MG63 (cell line): Measurements from ENCODE around the gene TMEM131L. TPM values are rescaled to one million over a fixed set of nuclear protein-coding genes. Genes with fewer than 3 reads are reported as not detected.
"Not testable (repeated sequence)": the region's sequence is repeated elsewhere in the genome, so short reads cannot be mapped to it uniquely, and the experiment has no call there.

Experiments used
- DNase-seq: peaks from one replicate; pipeline ENCODE4 v3.0.0-alpha.2; 2020
- H3K27me3 ChIP-seq: fragments of 250-450 bp; sonication (Bioruptor Pico); 2 replicates; pipeline ENCODE4 v1.5.1; 2020; ENCODE audit warnings: mild to moderate bottlenecking, moderate library complexity
- H3K36me3 ChIP-seq: fragments of 250-450 bp; sonication (Bioruptor Pico); 2 replicates; pipeline ENCODE4 v1.5.1; 2020; ENCODE audit warnings: mild to moderate bottlenecking, moderate library complexity
- H3K4me3 ChIP-seq: fragments of 250-450 bp; sonication (Bioruptor Pico); 2 replicates; pipeline ENCODE4 v1.5.1; 2020; ENCODE audit warnings: mild to moderate bottlenecking, moderate library complexity
- H3K9me3 ChIP-seq: fragments of 250-450 bp; sonication (Bioruptor Pico); 2 replicates; pipeline ENCODE4 v1.5.1; 2020; ENCODE audit warnings: mild to moderate bottlenecking, moderate library complexity
- total RNA-seq: library from RNA; depleted of rRNA; stranded (reverse); fragments of >200 nt; shearing (Covaris generic); gene quantifications from 2 replicates; pipeline ENCODE4 v1.2.3, GENCODE V29; 2014; ENCODE audit warnings: low replicate concordance

Gene TMEM131L
- total RNA-seq, 1 experiment from 2014 or later: 5.5 TPM

GRCh38 chr4:153466949-153467896 is 1.1 kb downstream of the TMEM131L start:
- Histone ChIP-seq H3K36me3 (peaks cover 3% of the 10 kb centered on the region; the same call in 1 of the 2 replicates), H3K4me3 (peak overlapping the region; percentile 81), H3K27me3 (no peaks in the 10 kb centered on the region), H3K9me3 (no peaks in the 10 kb centered on the region)
- DNase-seq: peak; percentile 23

GRCh38 chr4:153467897-153468262 is 1.7 kb downstream of the TMEM131L start:
- no peak for DNase-seq
- Histone ChIP-seq H3K9me3 (no peaks in the 10 kb centered on the region), H3K27me3 (no peaks in the 10 kb centered on the region), H3K4me3 (peak overlapping the region; percentile 81), H3K36me3 (peaks cover 3% of the 10 kb centered on the region; the same call in 1 of the 2 replicates)

DNA sequence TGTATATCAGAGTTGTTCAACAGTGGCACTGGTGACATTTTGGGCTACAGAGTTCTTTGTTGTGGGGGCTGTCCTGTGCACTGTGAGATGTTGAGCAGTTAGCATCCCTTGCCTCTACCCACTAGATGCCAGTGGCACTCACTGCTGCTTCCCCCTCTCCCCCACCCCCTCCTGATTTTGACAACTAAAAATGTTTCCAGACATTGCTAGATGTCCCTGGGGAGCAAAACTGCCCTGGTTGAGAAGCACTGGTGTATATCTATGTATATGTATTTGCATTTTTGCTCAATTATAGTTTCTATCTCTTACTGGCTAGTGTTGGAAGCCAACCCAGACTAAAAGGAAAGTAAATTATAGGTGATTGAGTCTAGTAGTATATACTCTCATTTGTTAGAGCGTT is 2.4 kb downstream of the TMEM131L start:
- H3K27me3 ChIP-seq: no peaks in the 10 kb centered on the region
- no peaks in the 10 kb centered on the region for H3K9me3 ChIP-seq
- DNase-seq: no peak
- peak overlapping the region; percentile 81 for H3K4me3 ChIP-seq
- H3K36me3 ChIP-seq: peaks cover 3% of the 10 kb centered on the region; the same call in 1 of the 2 replicates

DNA sequence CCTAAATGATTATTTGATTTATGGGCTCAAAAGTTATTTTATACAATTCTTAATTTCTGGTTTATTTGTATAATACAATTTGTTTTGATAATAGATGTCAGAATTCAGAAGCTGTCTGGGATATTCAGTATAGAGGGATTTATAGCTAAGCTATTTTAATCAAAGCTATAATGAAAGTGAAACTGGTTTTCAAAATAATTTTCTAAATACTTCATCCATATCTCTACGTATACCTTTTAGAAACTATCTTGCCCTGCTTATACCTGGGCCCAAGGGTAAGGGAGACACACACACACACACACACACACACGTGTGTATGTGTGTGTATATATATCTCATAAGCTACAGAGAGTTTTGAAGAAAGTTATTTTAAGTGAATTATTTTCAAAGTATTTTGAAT is 2.9 kb downstream of the TMEM131L start:
- no peak overlapping the region; the same call in 1 of the 2 replicates for H3K4me3 ChIP-seq
- no peak for DNase-seq
- H3K9me3 ChIP-seq: no peaks in the 10 kb centered on the region
- no peaks in the 10 kb centered on the region for H3K27me3 ChIP-seq
- peaks cover 3% of the 10 kb centered on the region; the same call in 1 of the 2 replicates for H3K36me3 ChIP-seq

DNA sequence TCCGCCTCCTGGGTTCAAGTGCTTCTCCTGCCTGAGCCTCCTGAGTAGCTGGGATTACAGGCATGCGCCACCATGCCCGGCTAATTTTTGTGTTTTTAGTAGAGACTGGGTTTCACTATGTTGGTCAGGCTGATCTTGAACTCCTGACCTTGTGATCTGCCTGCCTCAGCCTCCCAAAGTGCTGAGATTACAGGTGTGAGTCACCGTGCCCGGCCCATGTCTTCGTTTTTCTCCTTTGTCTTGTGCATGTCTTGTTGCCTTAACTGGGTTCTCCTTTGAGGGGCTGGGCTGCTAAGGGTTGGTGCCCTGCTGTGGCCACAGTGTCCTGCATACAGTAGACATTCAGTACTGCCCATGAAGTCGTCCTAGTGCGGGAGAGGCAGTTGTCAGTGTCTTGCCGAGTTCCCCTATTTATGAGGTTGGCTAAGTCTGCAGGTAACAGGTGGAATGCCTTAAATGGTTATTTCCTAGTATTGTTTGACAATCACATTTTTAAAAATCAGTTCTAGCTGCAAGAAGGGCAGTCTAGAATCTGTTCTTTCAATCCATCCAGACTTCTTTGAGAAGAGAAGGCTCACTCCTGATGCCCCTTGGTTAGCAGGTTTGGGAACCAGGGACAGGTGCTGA is 5.0 kb downstream of the TMEM131L start:
- not testable (repeated sequence) for DNase-seq, H3K4me3 ChIP-seq, H3K27me3 ChIP-seq, H3K9me3 ChIP-seq
- peaks cover 10% of the 10 kb centered on the region for H3K36me3 ChIP-seq

DNA sequence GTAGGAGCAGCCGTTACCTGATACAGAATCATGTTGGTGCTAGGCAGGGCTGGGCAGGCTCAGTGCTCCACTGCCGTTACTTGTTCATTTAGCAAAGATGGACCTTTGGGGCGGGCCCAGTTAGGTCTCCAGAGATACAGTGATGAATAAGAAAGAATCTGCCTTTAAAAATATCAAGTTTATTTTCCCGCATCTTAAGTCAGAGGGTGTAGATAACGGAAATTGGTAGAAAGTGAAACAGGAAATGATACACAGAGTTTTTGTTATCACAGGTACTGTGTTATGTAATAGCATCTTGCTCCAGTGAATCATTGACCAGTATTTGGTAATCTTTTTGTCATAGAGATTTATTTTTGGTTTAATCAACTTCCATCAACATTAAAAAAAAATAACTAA is 5.5 kb downstream of the TMEM131L start:
- no peaks in the 10 kb centered on the region for H3K27me3 ChIP-seq
- peaks cover 10% of the 10 kb centered on the region for H3K36me3 ChIP-seq
- DNase-seq: no peak
- no peaks in the 10 kb centered on the region for H3K9me3 ChIP-seq
- no peak overlapping the region for H3K4me3 ChIP-seq

DNA sequence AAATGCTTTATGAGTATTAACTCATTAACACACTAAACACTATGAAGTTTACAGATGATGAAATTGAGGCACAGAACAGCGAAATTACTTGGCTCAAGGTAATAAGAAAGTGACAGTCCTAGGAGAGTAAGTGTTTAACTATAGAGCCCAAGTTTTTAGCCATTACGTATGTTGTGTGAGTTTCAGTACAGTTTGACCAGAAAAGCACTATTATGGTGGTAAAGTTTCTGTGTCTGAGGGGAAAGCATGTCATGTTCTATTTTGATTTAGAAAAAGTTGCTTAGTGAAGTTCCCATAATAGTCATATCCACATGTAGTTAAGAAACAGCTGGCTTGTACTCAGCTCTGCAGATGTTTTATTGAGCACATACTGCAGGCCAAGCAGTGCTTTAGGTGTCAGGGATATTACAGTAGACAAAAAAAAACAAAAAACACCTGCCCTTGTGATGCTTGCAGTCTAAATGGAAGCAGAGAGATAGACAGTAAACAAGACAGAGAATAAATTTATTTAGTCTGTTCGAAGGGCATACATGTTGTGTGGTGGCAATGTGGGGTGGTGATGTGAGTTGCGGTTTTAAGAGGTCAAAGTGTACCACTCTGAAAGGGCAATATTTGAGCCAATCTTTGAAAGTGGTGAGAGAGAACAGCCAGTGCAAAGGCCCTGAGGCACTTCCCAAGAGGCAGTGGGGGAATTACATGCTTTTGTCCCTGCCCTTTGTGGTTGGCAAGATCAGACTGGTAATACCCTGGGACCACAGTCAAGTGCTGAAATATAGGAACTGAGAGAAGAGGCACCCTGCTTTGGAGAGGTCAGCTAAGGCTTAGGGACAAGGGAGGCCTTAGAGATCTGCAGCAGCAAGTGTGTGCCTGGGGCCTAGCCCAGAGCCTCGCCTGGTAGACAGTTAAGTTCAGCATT is 6.2 kb downstream of the TMEM131L start:
- Histone ChIP-seq H3K36me3 (peaks cover 10% of the 10 kb centered on the region), H3K9me3 (no peaks in the 10 kb centered on the region), H3K27me3 (no peaks in the 10 kb centered on the region), H3K4me3 (no peak overlapping the region)
- DNase-seq: no peak

DNA sequence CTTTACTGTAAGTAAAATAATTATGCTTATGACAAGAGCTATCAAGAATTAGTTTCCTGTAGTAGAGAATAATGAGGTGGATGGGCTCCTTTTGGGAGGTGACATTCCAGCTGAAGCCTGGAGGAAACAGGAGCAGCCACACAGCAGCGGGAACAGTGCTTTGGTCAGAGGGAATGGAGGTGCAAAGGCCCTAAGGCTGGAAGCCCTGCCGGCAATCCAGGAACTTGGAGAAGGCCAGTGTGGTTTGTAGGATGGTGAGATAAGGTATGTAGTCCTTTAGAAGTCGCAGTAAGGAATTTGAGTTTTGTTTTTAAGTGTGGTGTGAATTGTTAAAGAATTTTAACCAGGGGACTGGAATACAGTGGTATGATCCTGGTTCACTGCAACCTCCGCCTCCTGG is 8.1 kb downstream of the TMEM131L start:
- no peak for DNase-seq

DNA sequence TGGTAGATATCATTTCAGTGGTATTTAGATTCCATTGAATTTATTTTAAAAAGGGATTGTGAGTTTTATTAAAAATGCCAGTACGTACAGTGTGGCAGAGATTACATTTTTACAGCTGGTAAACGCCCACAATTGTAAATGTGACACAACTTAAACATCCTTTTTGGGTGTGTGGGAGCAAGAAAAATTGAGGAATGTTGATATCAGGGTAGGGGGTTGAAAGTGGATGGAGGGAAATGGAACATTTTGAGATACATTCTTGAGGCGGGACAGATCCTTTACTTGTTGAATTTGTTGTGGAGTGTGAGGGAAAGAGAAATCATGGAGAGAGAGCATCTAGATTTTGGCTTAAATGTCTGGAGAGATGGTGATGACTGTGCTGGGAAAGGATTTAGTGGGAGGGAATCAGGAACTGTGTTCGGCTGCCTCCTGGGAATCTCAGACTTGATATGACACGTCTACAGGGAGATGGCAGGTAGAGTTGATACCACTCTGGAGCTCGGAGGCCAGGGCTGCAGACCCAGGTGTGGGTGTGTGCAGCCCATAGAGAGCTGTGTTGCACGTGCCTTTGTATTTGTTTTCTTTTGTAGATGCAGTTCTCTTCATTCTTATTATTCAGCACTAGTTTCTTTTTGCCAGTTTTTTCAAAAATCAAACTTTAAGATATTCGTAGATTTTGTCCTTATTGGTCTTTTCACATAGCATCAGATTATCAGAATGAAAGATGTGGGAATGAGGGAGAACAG is 10.8 kb downstream of the TMEM131L start:
- Histone ChIP-seq H3K9me3 (no peaks in the 10 kb centered on the region), H3K27me3 (no peaks in the 10 kb centered on the region), H3K4me3 (no peak overlapping the region), H3K36me3 (peaks cover 9% of the 10 kb centered on the region)
- no peak for DNase-seq

More for the DNA sequence above, 8.1 kb downstream of the TMEM131L start:
- Histone ChIP-seq H3K36me3 (peaks cover 7% of the 10 kb centered on the region), H3K27me3 (no peaks in the 10 kb centered on the region), H3K4me3 (no peak overlapping the region), H3K9me3 (no peaks in the 10 kb centered on the region)

GRCh38 chr4:153479101-153479500 is 12.9 kb downstream of the TMEM131L start:
- peaks cover 9% of the 10 kb centered on the region for H3K36me3 ChIP-seq
- no peak for DNase-seq
- no peaks in the 10 kb centered on the region for H3K27me3 ChIP-seq
- no peaks in the 10 kb centered on the region for H3K9me3 ChIP-seq
- no peak overlapping the region for H3K4me3 ChIP-seq

DNA sequence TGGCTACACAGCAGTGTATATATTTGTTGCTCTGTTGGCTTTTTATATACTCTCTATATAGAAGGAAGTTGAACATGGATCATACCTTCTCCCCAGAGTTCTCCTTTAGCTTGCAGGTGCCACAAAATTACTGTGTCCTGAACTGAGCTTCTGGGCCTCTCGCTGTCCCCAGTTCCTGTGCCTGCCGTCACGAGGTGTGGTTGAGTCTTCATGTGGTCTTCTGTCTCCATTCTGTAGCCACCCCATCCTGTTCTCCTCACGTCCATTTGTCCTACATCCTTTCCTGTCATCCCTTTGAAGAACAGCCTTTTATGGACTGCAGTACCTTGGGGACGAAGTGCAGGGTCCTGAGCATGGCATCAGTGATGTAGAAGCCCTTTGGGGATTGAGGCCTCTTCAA is 14.5 kb downstream of the TMEM131L start:
- Histone ChIP-seq H3K36me3 (peaks cover 2% of the 10 kb centered on the region; the same call in 1 of the 2 replicates), H3K9me3 (no peaks in the 10 kb centered on the region), H3K27me3 (no peaks in the 10 kb centered on the region), H3K4me3 (no peak overlapping the region)
- no peak for DNase-seq

DNA sequence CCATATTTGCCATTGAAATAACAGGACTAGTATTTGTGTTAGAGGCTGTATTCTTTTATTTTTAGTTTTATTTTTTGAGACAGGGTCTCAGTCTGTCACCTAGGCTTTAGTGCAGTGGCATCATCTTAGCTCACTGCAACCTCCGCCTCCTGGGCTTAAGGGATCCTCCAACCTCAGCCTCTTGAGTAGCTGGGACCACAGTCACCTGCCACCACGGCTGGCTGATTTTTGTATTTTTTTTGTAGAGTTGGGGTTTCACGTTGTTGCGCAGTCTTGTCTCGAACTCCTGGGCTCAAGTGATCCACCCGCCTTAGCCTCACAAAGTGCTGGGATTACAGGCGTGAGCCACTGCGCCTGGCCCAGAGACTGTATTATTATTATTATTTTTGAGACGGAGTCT is 15.3 kb downstream of the TMEM131L start:
- Histone ChIP-seq H3K9me3 (no peaks in the 10 kb centered on the region), H3K27me3 (no peaks in the 10 kb centered on the region), H3K4me3 (no peak overlapping the region), H3K36me3 (peaks cover 2% of the 10 kb centered on the region)
- DNase-seq: no peak

DNA sequence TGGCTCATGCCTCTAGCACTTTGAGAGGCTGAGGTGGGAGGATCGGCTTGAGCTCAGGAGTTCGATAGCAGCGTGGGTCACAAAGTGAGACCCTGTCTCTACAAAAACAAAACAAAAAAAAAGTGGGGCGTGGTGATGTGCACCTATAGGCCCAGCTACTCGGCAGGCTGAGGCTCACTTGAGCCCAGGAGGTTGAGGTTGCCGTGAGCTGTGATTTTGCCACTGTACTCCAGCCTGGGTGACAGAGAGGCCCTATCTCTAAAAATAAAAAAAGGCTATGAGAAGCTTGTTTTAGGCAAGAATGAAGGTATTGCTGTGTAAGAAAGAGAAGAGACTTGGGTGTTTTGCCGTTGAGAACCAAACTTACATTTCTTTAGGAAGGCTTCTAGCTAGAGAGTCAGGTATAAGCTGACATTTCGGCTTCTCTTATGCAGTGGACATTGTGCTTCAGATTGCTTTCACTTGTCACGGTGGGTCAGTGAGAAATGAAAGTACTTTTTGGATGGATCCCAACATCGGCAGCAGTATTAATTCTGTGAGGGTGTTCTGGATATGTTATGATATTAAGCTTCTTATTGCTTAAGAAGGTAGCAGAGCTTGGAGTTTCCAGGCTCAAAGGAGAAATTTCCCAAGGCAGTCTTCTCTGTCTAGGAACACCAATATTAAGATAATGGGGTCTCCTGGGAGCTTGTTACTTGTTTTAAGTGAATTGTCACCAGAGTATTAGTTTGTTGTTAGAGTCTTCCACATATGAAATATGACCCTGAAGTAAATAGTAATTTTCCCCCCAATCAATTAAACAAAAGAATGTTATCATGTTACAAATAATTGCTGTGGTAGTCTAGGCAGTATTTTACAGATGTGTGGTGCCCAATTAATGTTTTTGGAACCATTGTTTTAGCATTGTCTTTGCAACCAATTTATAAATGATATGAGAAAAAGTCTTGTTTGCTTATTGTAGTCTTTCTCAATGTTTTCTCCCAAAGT is 17.6 kb downstream of the TMEM131L start:
- no peak for DNase-seq
- no peaks in the 10 kb centered on the region for H3K27me3 ChIP-seq
- H3K9me3 ChIP-seq: no peaks in the 10 kb centered on the region
- peaks cover 5% of the 10 kb centered on the region for H3K36me3 ChIP-seq
- H3K4me3 ChIP-seq: no peak overlapping the region

DNA sequence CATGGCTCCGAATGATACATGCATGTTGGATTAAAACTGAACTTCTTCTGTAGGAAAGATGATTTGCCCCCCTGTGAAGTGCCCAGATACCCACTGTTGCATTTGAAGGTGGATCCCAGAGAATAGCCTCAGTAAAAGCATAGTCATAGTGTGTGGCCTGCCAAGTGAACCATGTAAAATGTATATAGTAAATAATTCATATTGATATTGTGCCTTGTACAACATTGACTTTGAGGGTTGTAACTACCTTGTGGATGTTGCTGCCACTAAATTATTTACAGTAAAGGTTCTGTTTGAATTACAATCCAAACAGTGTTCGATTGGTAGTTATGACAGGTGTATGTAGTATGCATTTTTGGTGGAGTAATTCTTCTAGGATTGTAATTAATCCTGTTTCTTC is 19.2 kb downstream of the TMEM131L start:
- no peak for DNase-seq
- H3K4me3 ChIP-seq: no peak overlapping the region
- peaks cover 3% of the 10 kb centered on the region for H3K36me3 ChIP-seq
- no peaks in the 10 kb centered on the region for H3K27me3 ChIP-seq
- H3K9me3 ChIP-seq: no peaks in the 10 kb centered on the region

GRCh38 chr4:153485860-153486259 is 19.7 kb downstream of the TMEM131L start:
- Histone ChIP-seq H3K4me3 (no peak overlapping the region), H3K36me3 (peaks cover 3% of the 10 kb centered on the region), H3K9me3 (no peaks in the 10 kb centered on the region), H3K27me3 (no peaks in the 10 kb centered on the region)
- no peak for DNase-seq
